Glutamatergic neuron (in vitro differentiated cells): ENCODE results near the gene RPS29. TPM values are rescaled to one million over a fixed set of nuclear protein-coding genes. Genes with fewer than 3 reads are reported as not detected.
A peak's percentile ranks its signal among the peaks of the same experiment; 100 is the strongest.

ENCODE experiments used
- DNase-seq: peaks from one replicate; pipeline ENCODE4 v3.0.0; 2022
- H3K27ac Mint-ChIP-seq: one replicate; pipeline ENCODE4 v1.8.0; 2020; ENCODE audit warnings: mild to moderate bottlenecking, mixed read lengths, inconsistent platforms; ENCODE audit not compliant: unreplicated experiment
- H3K27me3 Mint-ChIP-seq: one replicate; pipeline ENCODE4 v1.8.0; 2020; ENCODE audit warnings: mild to moderate bottlenecking, moderate library complexity, mixed read lengths, inconsistent platforms; ENCODE audit not compliant: unreplicated experiment
- H3K36me3 Mint-ChIP-seq: one replicate; pipeline ENCODE4 v1.8.0; 2020; ENCODE audit warnings: mild to moderate bottlenecking, mixed read lengths, inconsistent platforms; ENCODE audit not compliant: unreplicated experiment
- H3K4me1 Mint-ChIP-seq: one replicate; pipeline ENCODE4 v1.8.0; 2020; ENCODE audit warnings: mild to moderate bottlenecking, low read depth, mixed read lengths, inconsistent platforms; ENCODE audit not compliant: unreplicated experiment
- H3K4me3 Mint-ChIP-seq: one replicate; pipeline ENCODE4 v1.8.0; 2020; ENCODE audit warnings: mild to moderate bottlenecking, mixed read lengths, inconsistent platforms; ENCODE audit not compliant: unreplicated experiment
- H3K9me3 Mint-ChIP-seq: one replicate; pipeline ENCODE4 v1.8.0; 2020; ENCODE audit warnings: mild to moderate bottlenecking, moderate library complexity, mixed read lengths, inconsistent platforms; ENCODE audit not compliant: unreplicated experiment
- long read RNA-seq: library from polyadenylated mRNA; unstranded; transcript quantifications from one replicate; pipeline ENCODE4 v2.0.0, GENCODE V29; 2020; ENCODE audit not compliant: unreplicated experiment
- total RNA-seq: library from RNA; stranded (reverse); fragmentation: NEBNext Ultra II Directional; extraction: Animal tissue kit (Norgen Biotek cat#: 25700); gene quantifications from one replicate; pipeline ENCODE4 v1.2.1, GENCODE V29; 2021; ENCODE audit not compliant: unreplicated experiment
- TF ChIP-seq, protein P1 (sequence below): fragments of 200-600 bp; sonication (generic); IDR thresholded peaks from one replicate; pipeline ENCODE4 v1.5.0; 2021; ENCODE audit not compliant: partially characterized antibody, unreplicated experiment

The RPS29 gene
- 635 TPM for total RNA-seq
- long read RNA-seq, full-length matches to known transcripts: 56 of 56 reads
- long read RNA-seq, partial matches to known transcripts: 0 of 56 reads
- long read RNA-seq, other reads (novel, unspliced or antisense): 0 of 56 reads

DNA sequence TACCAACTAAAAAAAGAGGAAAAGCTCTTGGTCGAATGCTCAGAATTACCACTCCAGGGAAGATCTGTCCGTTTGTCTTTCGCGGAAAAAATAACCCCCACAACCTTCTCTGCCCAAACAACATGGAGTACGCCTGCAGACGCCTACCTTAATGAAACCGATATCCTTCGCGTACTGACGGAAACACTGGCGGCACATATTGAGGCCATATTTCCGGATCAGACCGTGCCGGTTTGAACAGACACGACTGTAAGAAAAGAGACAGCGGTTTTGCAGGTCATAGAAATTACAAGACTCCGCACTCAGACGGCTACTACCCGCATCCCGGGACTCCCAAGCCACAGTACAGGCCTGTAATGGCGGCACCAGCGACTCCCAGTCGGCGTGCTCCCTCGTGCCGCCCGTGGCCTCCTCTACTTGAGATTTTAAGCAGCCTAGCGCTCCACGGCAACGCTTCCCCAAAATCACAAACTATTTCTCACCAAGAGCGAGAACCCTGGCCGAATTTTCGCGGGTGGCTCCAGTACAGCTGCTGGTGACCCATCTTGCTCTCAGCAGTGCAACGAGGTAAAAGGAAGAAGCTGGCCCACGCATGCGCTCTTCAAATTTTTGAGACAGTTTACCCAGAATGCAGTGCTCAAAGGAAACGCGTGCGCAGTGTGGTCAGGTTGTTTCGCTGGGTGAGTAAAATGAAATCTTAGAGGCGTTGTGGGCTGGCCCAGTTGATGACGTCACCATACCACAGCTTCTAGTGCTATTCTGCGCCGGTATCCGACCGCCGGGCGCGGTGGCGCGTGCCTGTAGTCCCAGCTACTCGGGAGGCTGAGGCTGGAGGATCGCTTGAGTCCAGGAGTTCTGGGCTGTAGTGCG is at the start of gene RPS29:
TSS of gene RPS29 (minus strand) at position 578 of the 870 bp plus-strand sequence. CDS start at position 544, 34 bp downstream.
- peak; percentile 96 for DNase-seq
- H3K27me3 Mint-ChIP-seq: peaks cover 15% of the 10 kb centered on the region
- peak within 1 kb of the TSS; percentile 99 for H3K27ac Mint-ChIP-seq
- H3K36me3 Mint-ChIP-seq: peaks cover 6% of the 10 kb centered on the region
- H3K4me1 Mint-ChIP-seq: peaks cover 2% of the 10 kb centered on the region
- H3K9me3 Mint-ChIP-seq: peaks cover 24% of the 10 kb centered on the region
- peak within 1 kb of the TSS; percentile 94 for H3K4me3 Mint-ChIP-seq
- TF ChIP-seq, protein P1, sequence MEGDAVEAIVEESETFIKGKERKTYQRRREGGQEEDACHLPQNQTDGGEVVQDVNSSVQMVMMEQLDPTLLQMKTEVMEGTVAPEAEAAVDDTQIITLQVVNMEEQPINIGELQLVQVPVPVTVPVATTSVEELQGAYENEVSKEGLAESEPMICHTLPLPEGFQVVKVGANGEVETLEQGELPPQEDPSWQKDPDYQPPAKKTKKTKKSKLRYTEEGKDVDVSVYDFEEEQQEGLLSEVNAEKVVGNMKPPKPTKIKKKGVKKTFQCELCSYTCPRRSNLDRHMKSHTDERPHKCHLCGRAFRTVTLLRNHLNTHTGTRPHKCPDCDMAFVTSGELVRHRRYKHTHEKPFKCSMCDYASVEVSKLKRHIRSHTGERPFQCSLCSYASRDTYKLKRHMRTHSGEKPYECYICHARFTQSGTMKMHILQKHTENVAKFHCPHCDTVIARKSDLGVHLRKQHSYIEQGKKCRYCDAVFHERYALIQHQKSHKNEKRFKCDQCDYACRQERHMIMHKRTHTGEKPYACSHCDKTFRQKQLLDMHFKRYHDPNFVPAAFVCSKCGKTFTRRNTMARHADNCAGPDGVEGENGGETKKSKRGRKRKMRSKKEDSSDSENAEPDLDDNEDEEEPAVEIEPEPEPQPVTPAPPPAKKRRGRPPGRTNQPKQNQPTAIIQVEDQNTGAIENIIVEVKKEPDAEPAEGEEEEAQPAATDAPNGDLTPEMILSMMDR: no peak

DNA sequence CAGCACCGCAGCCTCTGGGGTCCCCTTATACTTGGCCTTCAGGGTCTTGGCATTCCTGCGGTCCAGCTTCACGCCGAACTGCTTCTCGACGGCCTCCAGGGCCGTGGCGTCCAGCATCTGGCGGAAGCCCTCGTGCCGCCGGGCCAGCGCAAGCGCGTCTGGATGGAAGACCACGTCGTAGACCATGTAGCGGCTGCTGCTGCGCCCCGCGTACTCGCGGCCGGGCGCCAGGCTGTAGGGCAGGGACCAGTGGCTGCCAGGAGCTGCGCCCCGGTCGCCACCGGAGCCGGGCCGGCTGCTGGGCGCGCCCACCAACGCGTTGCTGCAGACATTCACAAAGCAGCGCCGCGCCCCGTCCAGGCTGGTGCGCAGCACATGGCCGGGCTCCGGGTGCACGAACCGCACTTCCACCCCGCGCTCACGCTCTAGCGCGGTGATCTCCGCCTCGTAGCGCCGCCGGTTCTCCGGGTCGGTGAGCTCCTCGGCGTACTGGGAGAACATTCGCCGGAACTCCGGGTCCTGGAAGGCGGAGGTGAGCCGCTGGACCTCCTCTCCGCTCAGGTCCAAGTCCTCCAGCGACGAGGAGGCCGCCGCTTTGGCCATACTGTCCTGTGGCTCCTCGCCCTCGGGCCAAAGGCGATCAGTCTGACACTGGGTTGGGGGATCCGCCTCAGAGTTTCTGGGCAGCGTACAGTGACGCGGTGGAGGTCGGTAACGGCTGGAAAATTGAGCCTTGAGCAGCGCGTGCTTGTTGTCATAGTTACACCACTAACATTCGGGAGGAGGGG is 48.6 kb upstream of the RPS29 start, which contains the start of gene DNAAF2:
TSS of gene DNAAF2 (minus strand) at position 698 of the 788 bp plus-strand sequence. CDS start at position 603, 95 bp downstream.
- no peaks in the 10 kb centered on the region for H3K36me3 Mint-ChIP-seq
- TF ChIP-seq, protein P1: no peak
- peak within 1 kb of the TSS; percentile 100 for H3K4me3 Mint-ChIP-seq
- H3K27me3 Mint-ChIP-seq: peaks cover 13% of the 10 kb centered on the region
- H3K9me3 Mint-ChIP-seq: peaks cover 12% of the 10 kb centered on the region
- H3K4me1 Mint-ChIP-seq: peaks cover 8% of the 10 kb centered on the region
- DNase-seq: peak; percentile 64
- H3K27ac Mint-ChIP-seq: peak within 1 kb of the TSS; percentile 98

DNA sequence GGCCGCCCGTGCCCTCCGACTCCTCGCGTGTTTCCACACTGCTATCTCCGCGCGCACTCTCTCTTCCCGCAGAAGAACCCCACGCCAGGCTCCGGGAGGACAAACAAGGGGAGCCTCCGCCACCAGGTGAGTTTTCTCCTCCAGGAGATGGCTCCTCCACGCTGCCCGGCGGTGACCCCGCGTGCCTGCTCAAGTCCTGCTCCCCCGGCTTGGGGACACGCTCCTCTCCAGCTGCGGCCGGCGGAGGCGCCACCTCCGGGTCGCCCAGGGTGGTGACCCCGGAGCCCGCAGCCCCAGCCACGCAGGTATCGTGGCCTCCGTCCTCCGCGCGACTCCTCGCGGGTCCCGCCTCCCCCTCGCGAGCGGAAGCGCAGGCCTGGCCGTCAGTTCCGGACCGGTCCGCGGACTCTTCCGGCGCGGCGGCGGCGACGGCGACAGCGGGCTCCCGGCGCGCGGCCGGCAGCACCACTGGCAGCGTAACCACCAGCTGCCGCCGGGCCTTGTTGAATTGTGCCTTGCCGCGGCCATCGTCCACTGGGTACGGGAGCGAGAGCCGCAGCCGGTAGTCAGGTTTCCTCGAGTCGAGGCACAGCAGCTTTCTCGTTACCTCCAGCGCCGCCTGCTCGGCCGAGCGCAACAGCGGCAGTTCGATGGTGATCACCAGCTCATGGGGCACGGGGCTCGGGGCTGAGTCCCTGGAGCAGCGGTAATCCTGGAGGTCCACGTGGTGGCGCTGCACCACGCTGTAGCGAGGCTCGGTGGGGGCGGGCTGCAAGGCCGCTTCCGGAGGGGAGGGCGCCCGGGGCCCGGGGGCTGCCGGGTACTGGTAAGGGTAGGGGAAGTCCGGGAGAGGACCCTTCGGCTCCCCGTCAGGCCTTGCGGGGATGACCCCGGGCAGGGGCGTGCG is 47.7 kb upstream of the RPS29 start:
- TF ChIP-seq, protein P1: peak; percentile 80
- no peaks in the 10 kb centered on the region for H3K36me3 Mint-ChIP-seq
- peak; percentile 97 for DNase-seq
- peak overlapping the region; percentile 99 for H3K27ac Mint-ChIP-seq
- H3K9me3 Mint-ChIP-seq: peaks cover 12% of the 10 kb centered on the region
- H3K27me3 Mint-ChIP-seq: peaks cover 13% of the 10 kb centered on the region
- peak overlapping the region; percentile 99 for H3K4me3 Mint-ChIP-seq
- H3K4me1 Mint-ChIP-seq: peaks cover 8% of the 10 kb centered on the region

DNA sequence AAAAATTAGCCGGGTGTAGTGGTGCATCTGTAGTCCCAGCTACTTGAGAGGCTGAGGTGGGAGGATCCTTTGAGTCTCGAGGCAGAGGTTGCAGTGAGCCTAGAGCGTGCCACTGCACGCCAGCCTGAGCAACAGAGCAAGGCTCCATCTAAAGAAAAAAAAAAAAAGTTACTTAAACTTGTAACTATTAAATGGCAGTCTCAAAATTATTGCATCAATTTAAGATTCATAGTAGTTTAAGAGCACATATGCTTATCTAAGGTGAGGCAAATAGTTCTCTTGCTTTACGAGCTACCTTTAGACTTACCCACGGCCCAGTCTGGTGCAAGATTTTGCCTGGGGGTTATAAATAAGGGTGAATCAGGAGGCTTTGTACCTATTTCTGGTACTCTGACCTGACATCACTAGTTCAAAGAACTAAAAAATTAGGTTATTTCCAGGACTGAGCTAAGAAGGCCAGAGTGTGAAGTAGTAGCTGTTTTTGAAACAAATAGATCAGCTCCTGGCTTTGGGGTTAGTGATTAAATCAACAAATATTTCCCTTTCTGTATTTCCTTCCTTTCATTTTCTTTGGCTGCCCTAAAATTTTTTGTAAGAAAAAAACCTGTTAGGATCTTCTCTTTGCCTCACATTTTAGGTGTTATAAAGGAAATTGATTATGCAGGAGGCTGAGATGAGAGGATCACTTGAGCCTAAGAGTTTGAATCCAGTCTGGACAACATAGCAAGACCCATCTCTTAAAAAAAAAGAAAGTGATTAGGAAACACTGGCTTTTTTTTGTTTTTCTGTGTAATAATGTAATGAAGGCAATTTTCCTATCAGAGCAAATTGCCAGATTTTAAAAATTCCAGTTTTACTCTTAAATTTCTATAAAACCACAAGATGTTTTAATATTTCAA is 38.0 kb upstream of the RPS29 start:
- Mint-ChIP-seq H3K4me1 (peaks cover 5% of the 10 kb centered on the region), H3K27ac (no peak overlapping the region), H3K36me3 (no peaks in the 10 kb centered on the region), H3K4me3 (no peak overlapping the region), H3K27me3 (peaks cover 3% of the 10 kb centered on the region), H3K9me3 (peaks cover 3% of the 10 kb centered on the region)
- no peak for DNase-seq
- TF ChIP-seq, protein P1: no peak
